Progenitor cell of endocrine pancreas (in vitro differentiated cells): ENCODE results near the gene TRIM75. TPM values are rescaled to one million over a fixed set of nuclear protein-coding genes. Genes with fewer than 3 reads are reported as not detected.
A peak's percentile ranks its signal among the peaks of the same experiment; 100 is the strongest.

Experiments used
- DNase-seq: peaks from one replicate; pipeline ENCODE4 v3.0.0; 2021; ENCODE audit warnings: low spot score; ENCODE audit not compliant: unreplicated experiment
- H3K27ac Mint-ChIP-seq: 2 replicates; pipeline ENCODE4 v1.8.0; 2021; ENCODE audit warnings: mild to moderate bottlenecking, moderate library complexity, mixed read lengths
- H3K27me3 Mint-ChIP-seq: 2 replicates; pipeline ENCODE4 v1.8.0; 2021; ENCODE audit warnings: mixed read lengths
- H3K36me3 Mint-ChIP-seq: 2 replicates; pipeline ENCODE4 v1.8.0; 2022; ENCODE audit warnings: mixed read lengths; ENCODE audit not compliant: insufficient read depth
- H3K4me1 Mint-ChIP-seq: 2 replicates; pipeline ENCODE4 v1.8.0; 2021; ENCODE audit warnings: low read depth, mixed read lengths
- H3K4me3 Mint-ChIP-seq: 2 replicates; pipeline ENCODE4 v1.8.0; 2021; ENCODE audit warnings: low read depth, mild to moderate bottlenecking, moderate library complexity, mixed read lengths
- H3K9me3 Mint-ChIP-seq: 2 replicates; pipeline ENCODE4 v1.8.0; 2021; ENCODE audit warnings: low read depth, mixed read lengths
- CTCF ChIP-seq: fragments of 200-600 bp; sonication (generic); IDR thresholded peaks from one replicate; pipeline ENCODE4 v1.5.0; 2021; ENCODE audit warnings: antibody characterized with exemption, mild to moderate bottlenecking; ENCODE audit not compliant: unreplicated experiment
- total RNA-seq: library from RNA; stranded (reverse); gene quantifications from 2 replicates; pipeline ENCODE4 v1.2.1, GENCODE V29; 2021

TRIM75 gene
- total RNA-seq, 1 donor from 2014 or later, result not detected

- no peak overlapping the region for H3K27ac Mint-ChIP-seq
- no peaks in the 10 kb centered on the region for H3K4me1 Mint-ChIP-seq
- no peaks in the 10 kb centered on the region for H3K9me3 Mint-ChIP-seq
These were observed 41.6 kb downstream of the TRIM75 start for GRCh38 chr4:165095291-165095690.

GRCh38 chr4:165096776-165097175 lies 43.1 kb downstream of the TRIM75 start:
- H3K27ac Mint-ChIP-seq, result no peak overlapping the region
- no peaks in the 10 kb centered on the region for H3K4me1 Mint-ChIP-seq
- H3K4me3 Mint-ChIP-seq, result no peak overlapping the region
- H3K36me3 Mint-ChIP-seq, result peaks cover 6% of the 10 kb centered on the region
- no peaks in the 10 kb centered on the region for H3K27me3 Mint-ChIP-seq
- TF ChIP-seq CTCF, result peak; percentile 77
- no peak for DNase-seq
- no peaks in the 10 kb centered on the region for H3K9me3 Mint-ChIP-seq

More at GRCh38 chr4:165095291-165095690, 41.6 kb downstream of the TRIM75 start:
- no peak for TF ChIP-seq CTCF
- Mint-ChIP-seq H3K4me3 (no peak overlapping the region), H3K36me3 (peaks cover 1% of the 10 kb centered on the region), H3K27me3 (no peaks in the 10 kb centered on the region)
- no peak for DNase-seq

GRCh38 chr4:165101641-165102040 lies 48.0 kb downstream of the TRIM75 start:
- no peak overlapping the region for H3K27ac Mint-ChIP-seq

GRCh38 chr4:165106518-165106917 lies 52.9 kb downstream of the TRIM75 start:
- peak overlapping the region; percentile 57 for H3K27ac Mint-ChIP-seq
- TF ChIP-seq CTCF, result no peak
- no peaks in the 10 kb centered on the region for H3K27me3 Mint-ChIP-seq
- no peak overlapping the region for H3K4me3 Mint-ChIP-seq
- peaks cover 8% of the 10 kb centered on the region for H3K4me1 Mint-ChIP-seq
- no peak for DNase-seq
- peaks cover 7% of the 10 kb centered on the region for H3K36me3 Mint-ChIP-seq
- H3K9me3 Mint-ChIP-seq, result no peaks in the 10 kb centered on the region

More at GRCh38 chr4:165101641-165102040, 48.0 kb downstream of the TRIM75 start:
- TF ChIP-seq CTCF, result no peak
- Mint-ChIP-seq H3K4me1 (peaks cover 7% of the 10 kb centered on the region), H3K36me3 (peaks cover 7% of the 10 kb centered on the region), H3K9me3 (no peaks in the 10 kb centered on the region), H3K27me3 (no peaks in the 10 kb centered on the region), H3K4me3 (no peak overlapping the region)
- no peak for DNase-seq

Other genes with a start within 250 kb of the TRIM75 start
- 4.8 and 6.4 TPM in 2 replicates for gene APELA, start 176.7 kb upstream of the TRIM75 start, total RNA-seq
- gene TRIM61, start 76.2 kb upstream of the TRIM75 start, total RNA-seq, result 2.3 and 3.5 TPM in 2 replicates
- not detected in 2 replicates for gene TRIM60, start 21.9 kb upstream of the TRIM75 start, total RNA-seq
- 8.7 and 10.5 TPM in 2 replicates for gene TMEM192, start 59.0 kb downstream of the TRIM75 start, total RNA-seq
- 22.1 and 22.3 TPM in 2 replicates for gene KLHL2, start 153.7 kb downstream of the TRIM75 start, total RNA-seq